ENCODE data around the gene SCP2.

Gene SCP2

DNA sequence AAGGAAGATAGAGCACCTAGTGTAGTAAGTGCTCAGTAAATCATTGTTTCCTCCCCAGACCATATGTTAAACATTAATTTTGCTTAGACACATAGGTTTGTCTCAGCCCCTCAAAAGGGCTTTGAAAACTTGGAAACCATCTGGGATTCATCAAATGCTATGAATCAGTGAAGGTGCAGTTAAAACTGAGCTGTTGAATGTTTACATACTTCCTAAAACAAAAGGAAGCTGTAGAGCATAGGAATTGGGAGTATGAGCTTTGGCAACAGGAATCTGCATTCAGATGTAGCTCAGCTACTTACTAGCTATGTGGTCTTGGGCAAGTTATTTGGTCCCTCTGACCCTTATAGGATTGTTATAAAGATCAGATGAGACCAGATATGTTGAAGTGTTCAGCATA lies 116.2 kb downstream of the SCP2 start:
- no peak for DNase-seq (ENCODE audit: low spot score)

DNA sequence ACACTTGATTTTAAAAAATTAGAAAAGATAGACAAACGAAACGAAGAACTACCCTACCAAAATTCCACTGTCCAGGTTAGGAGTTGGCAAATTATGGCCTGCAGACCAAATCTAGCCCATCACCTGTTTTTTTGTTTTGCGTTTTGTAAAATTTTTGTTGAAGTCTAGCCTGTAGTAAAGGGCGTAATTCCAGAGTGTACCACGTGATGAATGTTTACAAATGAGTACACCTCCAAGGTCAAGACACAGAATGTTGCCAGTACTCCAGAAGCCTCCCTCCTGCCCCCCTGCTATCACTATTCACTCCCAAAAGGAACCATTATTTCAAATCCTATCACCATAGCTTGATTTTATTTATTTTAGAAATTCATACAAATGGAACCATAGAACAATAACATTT lies 117.8 kb downstream of the SCP2 start:
- no peak for DNase-seq (ENCODE audit: low spot score)

DNA sequence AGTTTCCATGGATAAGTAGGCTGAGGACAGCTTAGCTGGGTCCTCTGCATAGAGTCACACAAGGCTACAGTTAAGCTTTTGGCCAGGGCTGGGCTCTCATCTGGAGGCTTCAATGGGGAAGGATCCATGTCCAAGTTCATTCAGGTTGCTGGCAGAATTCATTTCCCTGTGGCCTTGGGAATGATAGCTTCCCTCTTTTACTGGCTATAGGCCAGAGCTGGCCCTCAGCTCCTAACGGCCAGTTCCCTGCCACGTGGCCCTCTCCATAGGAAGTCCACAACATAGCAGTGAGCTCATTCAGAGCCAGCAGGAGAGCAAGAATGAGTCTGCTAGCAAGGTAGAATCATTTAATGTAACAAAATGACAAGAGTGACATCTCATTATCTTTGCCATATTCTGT lies 119.9 kb downstream of the SCP2 start:
- DNase-seq (ENCODE audit: low spot score) = no peak

DNA sequence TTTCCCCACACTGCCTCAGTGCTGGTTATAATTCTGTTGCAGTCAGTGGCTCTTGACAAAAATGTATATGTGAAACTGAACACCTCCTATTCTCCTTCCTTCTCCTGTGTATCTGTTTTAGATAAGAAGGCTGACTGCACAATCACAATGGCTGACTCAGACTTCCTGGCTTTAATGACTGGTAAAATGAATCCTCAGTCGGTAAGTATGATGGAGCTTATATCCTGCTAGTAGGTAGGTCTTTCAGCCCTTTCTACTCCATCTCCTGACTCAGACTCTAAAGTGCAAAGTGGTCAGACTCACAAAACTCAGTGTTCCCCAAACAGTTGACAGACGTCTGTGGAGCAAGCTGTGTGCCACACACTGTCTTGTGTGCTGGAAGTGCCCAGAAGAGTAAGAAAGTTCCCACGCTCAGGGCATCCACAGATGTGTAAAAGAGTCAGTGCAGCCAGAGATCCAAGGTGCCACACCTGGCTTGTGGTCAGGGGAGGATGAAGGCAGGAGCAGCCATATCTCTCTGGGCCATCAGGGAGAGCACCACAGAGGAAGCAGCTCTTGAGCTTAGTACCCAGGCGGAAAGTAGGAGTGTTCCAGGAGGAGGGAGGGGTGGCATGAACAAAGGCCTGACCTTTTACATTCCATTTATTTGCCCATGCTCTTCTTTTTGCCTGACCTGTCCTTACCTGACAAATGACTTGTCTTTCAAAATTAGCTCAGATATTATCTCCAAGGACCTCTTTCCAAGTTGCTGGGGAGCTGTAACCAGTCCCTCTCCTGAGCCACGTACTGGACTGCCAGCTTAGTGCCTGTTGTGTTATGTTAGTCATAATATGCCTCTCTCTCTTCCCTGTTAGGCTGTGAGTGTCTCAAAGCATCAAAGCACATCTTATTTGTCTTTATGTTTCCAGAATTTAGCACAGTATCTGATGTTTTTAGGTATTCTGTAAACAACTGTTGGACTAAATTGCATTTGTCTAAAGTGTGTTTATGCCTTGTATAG lies 121.0 kb downstream of the SCP2 start:
- no peak for DNase-seq (ENCODE audit: low spot score)

DNA sequence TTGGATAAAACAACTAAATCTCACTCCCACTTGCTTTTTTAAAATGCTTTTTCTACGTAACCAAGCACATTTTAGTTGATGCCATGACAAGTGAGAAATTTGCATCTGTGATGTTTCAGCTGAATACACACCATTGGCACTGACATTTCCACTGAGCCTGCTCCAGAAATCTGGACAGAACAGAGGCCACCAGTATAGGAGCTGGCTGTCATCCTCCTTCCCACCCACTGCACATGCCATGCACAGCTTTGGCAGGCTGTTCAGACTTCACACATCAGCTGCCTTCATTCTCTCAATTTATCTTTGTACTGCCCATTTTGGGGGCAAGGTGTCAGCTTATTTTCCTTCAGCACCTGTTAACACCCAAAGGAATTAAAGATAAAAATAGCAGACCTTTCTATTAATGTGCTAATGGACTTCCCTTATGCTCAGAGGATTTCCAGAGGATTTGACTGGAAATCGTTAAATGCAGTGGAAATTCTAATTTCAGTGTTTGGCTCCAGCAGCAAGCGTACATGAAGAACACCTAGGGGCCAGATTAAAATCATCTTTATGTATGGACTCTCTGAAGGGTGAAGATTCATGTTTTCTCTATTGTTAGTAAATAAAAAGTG lies 122.0 kb downstream of the SCP2 start:
- DNase-seq (ENCODE audit: low spot score) = no peak

DNA sequence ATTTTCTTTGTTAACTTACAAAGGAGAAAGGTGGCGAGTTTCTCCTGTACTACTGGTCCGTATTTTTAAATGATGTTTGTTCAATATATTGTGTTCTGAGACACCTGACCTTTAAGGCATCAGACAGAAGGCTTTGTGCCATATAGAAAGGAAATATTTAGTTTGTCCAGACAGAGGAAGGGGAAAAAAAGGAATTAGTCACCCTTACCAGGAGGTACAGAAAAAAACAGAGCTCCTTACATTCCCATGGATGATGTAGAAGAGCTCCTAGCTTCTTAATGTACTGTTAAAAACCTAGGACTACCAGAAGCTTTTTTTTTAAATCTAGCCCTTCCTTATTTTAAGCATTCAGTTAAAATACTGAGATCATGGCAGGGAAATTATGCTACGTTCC lies 122.5 kb downstream of the SCP2 start:
- no peak for DNase-seq (ENCODE audit: low spot score)

DNA sequence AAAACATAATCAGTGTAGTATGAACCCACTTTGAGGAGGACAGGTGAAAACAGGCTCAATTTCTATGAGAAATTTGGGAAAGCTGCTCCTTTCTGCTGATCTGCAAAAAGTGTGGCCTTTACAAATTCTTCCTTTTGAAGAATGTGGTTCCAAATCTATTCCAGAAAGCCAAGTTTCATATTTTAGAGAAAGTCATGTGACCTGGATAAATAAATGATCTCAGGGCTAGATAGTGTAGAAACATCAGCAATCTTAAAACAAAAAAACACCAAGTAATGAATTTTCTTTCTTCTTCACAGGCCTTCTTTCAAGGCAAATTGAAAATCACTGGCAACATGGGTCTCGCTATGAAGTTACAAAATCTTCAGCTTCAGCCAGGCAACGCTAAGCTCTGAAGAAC lies 123.2 kb downstream of the SCP2 start:
- no peak for DNase-seq (ENCODE audit: low spot score)

DNA sequence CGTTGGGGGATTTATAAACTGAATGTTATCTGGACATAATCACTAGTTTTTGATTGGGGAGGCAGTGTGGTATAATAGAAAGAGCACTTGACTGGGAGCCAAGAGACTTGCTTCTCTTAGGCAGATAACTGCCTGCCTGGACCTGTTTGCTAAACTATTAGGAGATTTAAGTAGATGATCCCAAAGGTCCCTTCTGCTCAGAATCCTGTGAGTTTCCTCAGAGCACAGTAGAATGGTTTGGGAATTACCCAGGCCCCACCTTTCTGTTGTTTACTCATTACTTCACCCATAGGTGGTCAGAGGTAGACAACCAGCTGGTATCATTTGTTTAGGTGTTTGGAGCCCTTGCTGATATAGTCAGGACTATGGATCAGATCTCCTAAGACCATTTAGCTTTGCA lies 124.6 kb downstream of the SCP2 start:
- no peak for DNase-seq (ENCODE audit: low spot score)

DNA sequence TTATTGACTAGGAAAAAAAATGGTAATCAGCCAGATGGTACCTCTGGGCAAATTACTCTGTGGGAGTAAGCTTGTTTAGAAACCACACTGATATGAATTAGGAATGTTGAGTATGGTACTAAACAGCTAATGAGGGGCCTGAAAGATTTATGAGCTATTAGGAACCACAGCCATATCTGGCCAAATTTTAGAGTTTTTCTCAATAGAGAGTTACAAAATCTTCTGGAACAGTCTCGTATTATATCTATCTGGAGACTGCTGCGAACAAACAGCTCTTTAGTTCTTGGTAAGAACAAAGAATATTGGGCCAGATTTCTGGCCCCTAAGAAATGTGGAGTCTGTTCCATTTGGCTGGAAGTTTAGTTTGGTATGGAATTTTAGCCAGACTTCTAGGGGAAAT lies 130.1 kb downstream of the SCP2 start:
- no peak for DNase-seq (ENCODE audit: low spot score)

DNA sequence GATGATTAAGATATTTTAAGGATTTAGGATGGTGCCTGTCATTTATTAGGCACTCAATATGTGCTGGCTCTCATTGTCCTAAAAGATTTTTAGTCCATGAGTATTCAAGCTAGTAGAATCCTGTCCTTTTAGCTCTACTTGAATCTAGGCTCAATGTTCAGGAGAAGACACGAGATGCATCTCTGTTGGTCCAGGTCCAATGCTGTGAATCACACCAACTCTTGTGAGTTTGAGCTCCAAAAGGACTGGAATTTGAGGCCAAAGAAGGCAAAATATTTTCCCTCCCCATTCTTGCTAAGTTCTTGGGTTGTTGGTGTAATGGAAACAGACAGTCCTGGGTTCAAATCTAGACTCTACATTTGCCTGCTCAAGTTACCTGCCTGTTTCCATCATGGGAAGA lies 133.5 kb downstream of the SCP2 start:
- DNase-seq (ENCODE audit: low spot score) = no peak

DNA sequence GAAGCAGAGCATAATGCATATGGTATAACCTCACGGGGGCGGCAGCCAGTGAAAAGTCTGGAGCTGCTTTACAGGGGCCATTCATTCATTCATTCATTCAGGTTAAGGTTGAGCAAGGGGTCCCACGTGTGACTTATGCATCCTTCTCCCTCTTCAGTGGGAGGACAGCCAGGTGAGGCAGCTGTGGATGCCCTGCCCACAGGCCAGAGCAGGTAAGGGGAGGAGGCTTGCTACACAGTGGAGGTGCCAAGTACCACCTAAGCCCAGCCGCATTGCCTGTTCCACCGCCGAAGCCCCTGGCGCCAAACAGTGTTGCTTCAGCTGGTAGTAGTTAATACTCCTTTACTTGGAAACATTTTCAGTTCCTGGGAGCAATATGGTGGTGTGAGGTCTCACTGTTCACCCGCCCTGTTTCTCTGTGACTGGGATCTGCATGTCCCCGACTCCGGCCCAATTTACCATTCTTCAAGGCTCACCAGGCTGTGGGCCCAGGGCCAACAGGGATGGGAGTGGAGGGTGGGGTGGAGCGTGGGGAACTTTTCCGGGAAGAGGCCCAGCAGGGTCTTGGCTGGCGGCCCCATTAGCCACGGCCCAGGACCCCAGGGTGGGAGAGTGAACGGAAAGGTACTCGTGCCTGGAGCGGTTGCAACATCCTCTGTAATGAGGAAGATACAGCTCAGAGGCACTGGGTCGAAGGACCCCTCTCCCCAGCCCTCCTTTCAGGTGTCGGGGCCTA lies 134.2 kb downstream of the SCP2 start:
- DNase-seq (ENCODE audit: low spot score) = no peak

DNA sequence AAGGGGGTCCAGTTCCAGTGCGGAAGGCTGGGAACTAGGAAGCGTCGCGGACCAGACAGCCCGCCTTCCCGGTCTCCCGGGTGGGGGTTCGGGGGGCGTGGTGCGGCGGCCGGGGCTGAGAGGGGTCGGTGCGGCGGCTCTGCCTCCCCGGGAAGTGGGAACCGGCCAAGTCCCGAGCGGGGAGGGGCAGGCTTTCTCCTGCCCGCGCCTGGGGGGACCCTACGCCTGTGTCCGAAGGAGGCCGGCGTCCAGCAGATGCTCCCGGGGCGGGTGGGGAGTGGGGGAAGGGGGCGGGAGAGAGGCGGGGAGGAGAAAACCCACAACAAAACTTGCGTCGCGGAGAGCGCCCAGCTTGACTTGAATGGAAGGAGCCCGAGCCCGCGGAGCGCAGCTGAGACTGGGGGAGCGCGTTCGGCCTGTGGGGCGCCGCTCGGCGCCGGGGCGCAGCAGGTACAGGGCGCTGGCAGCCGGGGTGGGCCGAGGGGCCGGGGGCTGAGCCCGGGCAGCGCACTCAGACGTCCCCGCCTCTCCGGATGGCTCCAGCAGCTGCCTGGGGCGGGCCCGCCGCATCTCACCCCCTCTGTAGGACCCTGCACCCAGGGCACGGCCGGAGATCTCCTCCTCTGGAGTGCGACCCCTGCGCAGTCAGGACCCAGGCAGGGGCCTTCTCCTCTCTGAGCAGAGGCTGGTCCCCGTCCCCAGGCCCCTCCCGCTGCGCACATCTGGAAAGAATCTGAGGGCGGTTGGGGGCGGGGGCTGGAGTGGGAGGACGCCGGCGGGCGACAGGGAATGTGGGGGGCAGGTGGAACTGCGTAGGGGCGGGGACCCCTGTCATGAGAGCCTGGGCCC lies 135.0 kb downstream of the SCP2 start, which contains the start of gene PODN:
PODN (plus strand) TSS at position 355 of the 849 bp plus-strand sequence. CDS start 7,643 bp downstream, outside the sequence.
- DNase-seq (ENCODE audit: low spot score) = no peak

DNA sequence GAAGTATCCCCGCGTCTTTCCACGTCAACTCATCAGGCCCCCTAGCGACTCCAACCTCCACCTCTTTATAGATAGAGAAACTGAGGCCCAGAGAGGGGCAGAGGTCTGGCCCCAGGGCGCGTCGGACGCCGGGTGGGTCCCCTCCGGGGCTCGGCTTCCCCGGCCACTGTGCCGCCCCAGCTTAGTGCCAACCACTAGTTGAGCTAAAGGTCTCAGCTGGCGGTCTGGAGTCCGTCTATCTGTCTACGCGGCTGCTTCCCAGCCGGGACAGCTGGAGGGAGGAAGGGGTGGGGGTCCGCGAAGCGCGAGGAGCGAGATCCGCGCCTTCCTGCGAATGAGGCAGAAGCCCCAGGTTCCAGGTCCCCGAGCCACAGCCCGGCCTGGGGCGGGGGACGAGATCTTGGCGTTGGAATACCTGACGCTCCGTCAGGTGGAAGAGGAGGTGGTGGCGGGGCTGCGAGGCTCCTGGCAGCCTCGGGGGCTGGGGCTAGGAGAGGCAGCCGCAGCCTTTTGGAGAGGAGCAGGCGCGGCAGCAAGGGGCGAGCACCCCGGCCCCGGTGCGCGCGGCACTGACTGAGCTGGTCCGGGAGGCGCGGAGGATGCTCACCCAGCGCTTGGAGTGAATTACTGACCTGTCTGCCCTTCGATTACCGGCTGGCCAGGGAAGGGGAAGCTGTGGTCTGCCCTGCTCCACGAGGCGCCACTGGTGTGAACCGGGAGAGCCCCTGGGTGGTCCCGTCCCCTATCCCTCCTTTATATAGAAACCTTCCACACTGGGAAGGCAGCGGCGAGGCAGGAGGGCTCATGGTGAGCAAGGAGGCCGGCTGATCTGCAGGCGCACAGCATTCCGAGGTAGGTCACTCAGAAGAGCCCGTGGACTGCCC lies 135.9 kb downstream of the SCP2 start:
- no peak for DNase-seq (ENCODE audit: low spot score)

DNA sequence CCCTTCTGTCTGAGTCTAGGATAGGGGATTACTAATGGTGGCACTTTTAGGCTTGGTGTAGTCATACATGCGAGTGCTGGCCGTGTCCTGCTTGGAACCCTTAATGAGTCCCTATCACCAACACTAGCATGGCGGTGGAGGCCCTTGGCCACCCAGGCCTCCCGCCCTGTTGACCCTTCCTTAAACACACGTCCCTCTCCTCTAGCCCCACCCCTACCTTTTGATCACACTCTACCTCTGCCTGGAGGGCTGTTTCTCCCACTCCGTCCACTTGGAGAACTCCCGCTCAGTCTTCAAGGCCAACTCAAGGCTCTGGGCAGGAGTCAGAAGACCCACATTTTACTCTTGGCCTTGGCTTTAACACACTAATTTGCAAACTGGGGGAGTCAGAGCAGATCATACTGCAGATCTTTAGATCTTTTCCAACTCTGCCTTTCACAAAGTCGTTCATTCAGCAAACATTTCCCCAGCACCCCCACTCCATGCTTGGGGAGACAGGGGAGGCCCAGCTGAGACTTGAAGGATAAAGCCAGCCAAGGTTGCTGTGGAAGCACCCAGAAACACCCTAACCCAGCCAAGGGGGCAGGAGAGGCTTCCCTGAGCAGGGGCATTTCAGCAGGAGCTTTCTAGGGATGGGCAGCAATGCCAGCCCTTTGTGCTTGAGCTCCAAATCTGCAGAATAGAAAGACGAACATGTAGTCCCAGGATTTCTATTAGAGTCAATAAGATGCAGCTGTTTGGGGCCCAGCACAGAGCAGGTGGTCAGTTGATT lies 136.9 kb downstream of the SCP2 start:
- DNase-seq (ENCODE audit: low spot score) = no peak

DNA sequence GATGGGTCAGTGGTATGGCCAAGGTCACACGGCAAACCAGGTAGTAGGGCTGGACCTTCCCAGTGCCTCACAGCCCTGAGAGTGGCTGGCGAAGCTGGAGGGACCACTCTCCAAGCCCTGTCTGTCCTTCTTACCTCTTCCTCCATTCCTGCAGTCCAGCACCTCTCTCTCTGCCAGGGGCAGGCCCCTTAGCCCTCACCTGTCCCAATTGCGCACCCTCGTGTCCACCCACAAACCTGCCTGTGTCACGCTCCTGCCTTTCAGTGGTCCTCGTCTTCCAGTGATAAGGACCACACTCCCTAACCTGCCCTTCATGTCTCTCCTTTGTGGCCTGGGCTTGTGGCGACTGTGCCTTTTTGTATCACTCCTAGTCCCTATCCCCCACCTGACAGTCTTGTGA lies 138.3 kb downstream of the SCP2 start:
- DNase-seq (ENCODE audit: low spot score) = no peak

DNA sequence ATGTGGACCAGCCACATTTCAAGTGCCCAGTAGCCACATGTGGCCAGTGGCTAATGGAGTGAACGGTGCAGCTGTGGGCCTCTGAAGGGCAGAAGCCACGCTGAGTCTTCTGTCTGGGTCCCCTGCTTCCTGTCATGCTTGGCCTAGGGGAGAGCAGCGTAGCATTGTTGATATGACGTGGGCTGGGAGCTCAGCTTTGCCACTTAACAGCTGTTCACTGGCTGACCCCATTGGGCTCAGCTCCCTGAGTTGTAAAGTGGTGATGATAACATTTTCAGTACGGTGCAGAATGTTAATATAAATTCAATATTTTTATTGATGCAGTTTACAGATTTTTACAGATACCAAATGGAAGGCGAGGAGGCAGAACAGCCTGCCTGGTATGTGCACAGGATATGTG lies 139.4 kb downstream of the SCP2 start:
- no peak for DNase-seq (ENCODE audit: low spot score)

DNA sequence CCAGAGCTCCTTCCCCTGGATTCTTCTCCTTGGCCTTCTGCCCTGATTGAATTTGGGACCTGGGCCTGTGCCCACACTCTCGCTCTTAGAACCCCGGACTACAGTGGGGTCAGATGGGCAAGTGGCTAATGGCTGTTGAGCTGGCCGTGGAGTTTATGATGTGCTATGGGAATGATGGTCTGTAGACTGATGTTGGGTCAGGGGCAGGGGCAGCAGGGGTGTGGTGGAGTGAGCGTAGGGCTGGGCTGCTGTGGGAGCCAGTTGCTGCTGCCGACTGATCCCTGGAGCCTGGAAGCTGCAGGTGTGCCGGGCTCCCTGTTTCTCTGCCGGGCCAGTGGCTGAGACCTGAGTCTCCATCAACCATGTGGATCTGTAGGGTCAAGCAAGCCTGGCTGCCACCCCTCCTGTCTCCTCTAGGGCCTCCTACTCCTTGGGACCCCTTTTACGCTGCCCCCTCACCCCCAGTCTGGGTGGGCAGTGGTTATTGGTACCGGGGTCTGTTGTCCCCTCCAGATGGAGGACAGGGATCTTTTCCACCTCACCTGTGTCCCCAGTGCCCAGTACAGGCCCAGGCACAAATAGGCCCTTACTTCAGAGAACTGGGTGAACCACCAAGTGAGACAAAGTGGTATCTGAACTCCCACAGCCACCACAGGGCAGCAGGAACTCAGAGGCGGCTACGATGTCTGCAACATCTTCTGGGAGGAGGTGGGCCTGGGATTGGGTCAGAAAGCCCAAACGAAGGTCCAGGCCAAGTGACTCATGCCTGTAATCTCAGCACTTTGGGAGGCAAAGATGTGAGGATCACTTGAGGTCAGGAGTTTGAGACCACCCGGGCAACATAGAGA lies 140.0 kb downstream of the SCP2 start:
- no peak for DNase-seq (ENCODE audit: low spot score)

DNA sequence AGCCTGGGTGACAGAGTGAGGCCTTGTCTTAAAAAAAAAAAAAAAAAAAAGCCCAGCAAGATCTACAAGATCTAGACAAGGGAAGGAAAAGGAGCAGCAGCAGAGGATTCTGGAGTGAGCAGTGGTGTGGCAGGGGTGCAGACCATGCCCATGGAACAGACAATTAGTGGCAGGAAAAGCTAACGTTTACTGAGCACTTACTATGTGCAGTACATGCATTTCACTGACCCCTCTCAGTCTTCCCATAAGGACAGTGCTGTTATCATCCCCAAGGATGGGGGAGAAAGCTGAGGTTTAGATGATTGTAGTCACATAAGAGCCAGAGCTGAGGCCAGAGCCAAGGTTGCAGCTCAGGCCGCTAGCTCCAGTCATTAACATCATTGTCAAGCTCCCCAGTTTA lies 140.8 kb downstream of the SCP2 start:
- DNase-seq (ENCODE audit: low spot score) = no peak

Measured in CD4-positive, alpha-beta T cell treated with Interleukin-6 at 100 ng/mL for 8 hours (primary cell).